ENCODE results near the gene CRIP1.

The CRIP1 gene

DNA sequence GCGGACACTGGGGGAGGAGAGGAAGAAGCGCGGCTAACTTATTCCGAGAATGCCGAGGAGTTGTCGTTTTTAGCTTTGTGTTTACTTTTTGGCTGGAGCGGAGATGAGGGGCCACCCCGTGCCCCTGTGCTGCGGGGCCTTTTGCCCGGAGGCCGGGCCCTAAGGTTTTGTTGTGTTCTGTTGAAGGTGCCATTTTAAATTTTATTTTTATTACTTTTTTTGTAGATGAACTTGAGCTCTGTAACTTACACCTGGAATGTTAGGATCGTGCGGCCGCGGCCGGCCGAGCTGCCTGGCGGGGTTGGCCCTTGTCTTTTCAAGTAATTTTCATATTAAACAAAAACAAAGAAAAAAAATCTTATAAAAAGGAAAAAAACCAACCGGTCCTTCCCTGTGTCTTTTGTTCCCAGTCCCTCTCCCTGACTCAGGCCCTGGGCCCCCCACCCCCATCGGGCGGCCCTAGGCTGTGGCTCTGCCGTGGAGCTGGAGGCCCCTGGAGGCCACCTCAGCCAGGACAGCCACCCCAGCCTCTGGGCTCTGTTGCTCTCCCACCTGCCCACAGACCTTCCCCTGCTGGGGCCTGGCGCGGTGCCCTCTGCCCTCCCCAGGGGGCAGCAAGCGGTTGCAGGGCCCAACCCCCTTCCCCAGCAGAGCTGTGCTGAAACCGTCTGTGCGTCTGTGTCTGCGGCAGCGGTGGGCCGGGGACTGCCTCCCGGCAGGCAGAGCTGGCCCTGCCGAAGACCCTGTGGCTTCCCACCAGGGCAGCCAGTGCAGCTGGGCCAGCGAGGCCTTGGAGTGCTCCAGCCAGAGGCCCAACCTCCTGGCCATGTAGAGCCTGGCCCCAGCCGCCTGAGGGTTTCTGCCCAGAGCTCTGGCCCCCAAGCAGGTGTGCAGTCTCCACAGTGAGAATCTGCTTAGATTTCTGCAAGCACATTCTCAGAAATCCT is 16.1 kb upstream of the CRIP1 start:
- no peak for DNase-seq (ENCODE audit: low read depth)

GRCh38 chr14:105471297-105471821 is 15.3 kb upstream of the CRIP1 start:
- no peak for DNase-seq (ENCODE audit: low read depth)

DNA sequence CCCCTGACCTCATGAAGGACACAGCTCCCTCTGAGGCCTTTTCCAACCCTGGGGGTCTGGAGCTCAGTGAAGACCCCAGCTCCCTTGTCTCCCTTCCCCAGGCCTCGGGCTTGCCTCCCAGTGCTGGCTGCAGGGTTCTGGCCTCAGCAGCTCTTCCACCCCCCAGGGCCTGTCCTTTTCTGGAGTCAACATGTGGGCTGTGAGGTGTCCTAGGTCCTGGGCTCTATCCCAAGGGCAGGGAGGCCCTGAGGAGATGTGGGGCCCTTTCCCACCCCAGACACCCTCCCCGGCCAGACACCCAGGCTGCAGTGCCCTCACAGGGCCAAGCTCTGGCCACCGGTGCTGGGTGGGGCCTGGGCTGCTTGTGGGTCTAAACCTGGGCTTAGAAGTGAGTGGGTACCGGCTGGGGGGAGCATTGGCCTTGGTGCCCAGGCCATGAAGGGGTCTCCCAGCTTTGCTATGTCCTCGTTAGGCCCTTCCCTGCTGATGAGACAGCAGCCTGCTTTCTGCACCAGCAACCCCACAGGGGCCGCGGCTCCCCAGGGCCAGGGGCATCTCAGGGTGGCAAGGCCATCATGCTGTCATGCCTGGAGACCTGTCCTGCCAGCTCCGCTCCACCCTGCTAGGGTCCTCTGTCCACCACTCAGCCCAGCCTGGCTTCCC is 14.7 kb upstream of the CRIP1 start:
- DNase-seq (ENCODE audit: low read depth): no peak

GRCh38 chr14:105472486-105472991 is 14.1 kb upstream of the CRIP1 start:
- DNase-seq (ENCODE audit: low read depth): no peak

GRCh38 chr14:105473033-105473676 is 13.5 kb upstream of the CRIP1 start:
- DNase-seq (ENCODE audit: low read depth): no peak

DNA sequence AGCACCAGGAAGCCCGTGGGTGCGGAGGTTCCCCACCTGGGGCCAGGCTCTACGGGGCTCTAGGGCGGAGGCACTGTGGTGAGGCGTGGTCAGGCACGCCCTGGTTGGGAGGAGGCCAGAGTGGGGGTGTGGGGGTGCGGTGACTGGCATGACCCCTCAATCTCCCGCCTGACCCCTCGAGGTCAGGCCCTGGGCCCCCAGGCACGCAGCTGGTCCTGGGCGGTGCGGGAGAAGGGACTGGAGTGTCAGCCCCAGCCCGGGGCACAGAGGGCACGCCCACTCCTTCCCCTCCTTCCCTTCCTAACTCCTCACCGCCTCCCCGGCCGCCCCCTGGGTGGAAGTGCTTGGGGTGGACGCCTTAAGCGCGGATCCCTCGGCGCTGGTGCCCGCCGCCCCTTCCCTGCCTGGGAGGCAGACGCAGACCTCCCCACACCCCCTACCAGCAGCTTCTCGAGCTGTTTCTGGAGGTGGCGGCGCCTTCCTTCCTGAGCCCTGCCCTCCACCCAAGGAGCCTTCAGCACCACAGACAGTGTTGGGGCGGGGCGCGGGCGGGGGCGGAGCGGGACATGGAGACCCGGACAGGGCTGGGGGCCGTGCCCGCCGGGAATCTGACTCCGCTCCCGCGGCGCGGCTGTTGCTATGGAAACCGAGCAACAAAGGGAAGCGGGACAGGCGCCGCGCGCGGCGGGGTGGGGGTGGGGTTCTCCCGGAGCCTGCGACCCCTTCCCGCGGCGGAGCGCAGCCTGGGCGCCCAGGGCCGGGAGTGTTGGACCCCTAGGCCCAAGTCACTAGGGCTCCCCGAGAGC is 12.8 kb upstream of the CRIP1 start:
- peak; percentile 75 for DNase-seq (ENCODE audit: low read depth)

GRCh38 chr14:105474483-105475268 is 12.0 kb upstream of the CRIP1 start, which contains the start of gene CRIP2:
Gene CRIP2, plus strand, starts transcription at chr14:105474821. Its CDS starts 42 bp downstream, at chr14:105474863.
- no peak for DNase-seq (ENCODE audit: low read depth)

DNA sequence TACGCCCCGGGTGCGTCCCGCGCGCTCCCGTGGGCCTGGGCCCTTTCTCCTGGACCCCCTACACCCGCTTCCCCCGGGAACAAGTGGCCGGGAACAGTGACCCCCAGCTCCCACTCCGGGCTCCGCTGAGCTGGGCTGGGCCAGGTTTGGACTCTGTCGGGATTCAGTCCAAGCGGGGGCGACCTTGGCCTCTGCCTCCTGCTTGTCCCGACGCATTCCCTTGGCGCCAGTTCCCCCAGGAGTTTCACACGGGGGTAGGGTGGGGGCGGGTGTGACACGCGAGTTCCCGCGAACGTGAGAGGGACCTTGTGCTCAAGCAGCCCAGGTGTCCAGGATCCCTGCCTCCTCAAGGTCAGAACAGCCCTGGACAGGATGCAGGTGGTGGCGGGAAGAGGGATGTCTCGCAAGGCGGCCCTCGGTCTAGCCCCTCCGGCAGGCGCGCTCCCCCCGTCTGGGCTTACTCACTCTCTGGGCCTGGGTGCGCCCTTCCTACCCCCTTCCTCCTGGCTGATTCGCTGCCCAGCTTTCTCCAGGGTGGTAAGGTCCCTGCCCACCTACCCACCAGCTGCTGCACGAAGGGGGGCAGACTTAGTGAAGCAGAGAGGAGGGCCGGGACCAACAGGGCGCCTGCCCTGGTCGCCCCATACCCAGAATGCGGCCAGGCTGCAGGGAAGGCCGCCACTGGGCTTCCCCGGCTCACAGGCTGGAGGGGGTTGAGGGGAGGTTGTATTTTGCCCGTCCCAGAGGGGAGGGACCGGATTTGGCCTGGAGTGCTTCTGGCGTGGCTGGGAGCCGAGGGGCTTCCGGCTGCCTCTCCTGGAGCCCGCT is 11.2 kb upstream of the CRIP1 start:
- DNase-seq (ENCODE audit: low read depth): no peak

DNA sequence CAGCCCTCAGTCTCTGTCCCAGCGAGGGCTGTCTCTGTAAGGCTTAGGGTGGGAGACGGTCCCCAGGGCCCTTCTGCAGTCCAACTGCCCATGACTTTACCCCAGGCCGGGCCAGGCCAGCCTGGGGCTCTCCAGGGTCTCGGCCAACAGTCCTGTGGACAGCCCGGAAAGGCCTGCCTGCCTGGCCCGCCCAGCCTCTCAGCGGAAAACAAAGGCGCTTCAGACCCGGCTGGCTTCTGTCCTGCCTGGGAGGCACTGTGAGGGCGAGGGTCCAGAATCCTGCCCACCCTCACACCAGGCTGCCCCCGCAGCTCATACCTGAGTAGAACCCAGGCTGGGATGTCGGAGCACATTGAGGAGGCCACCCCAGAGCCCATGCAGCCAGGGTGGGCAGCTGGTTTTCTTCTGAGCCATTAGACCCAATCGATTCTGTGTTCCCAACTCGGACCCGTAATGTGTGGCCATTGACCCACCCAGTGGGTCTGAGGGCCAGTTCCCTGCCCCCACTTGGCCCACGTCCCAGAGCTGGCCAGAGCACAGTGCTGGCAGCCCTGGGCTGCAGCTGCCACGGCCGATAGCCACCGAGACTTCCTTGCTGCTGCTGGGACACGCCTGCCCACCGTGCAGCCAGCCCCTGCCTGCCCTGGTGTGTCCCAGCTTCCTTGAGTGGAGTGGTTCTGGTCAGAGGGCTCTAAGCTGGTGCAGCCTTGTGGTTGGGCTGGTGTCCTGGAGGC is 10.4 kb upstream of the CRIP1 start:
- no peak for DNase-seq (ENCODE audit: low read depth)

DNA sequence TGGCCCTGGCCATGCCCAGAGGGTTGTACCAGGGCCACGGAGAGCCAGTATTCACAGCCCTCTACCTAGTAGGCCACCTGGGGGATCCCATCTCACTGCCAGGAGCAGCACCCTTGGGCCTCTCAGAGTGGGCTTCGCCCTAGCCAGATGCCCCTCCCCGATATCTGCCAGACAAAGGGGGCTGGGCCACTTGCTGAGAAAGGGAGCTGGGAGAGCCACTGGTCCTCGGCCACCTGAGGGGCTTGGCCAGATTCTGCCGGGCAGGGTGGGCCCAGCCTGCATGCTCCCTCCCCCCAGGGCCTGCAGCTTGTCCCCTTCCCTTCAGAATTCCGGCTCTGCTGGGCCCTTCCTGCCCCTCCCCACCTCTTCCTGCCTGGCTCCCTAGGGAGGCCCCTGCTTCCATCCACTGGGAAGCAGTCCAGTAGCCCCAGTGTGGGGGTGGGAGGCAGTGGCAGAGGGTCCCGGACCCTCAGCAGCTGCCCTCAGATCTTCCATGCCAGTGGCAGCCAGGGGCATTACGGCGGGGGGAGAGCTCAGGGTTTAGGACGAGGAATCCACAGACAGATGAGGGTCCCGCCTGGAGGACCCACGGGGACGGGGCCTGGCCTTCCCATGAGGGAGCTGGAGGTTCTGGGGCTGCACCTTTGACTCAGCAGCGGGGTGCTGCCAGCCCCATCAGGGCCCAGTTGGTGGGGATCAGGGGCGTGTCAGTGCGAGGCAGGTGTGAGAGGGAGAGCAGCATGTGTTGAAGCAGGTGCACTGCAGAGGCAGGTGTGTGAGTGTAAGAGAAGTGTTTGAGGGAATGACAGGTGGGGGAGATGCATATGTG is 9.6 kb upstream of the CRIP1 start:
- no peak for DNase-seq (ENCODE audit: low read depth)

- peak; percentile 77 for DNase-seq (ENCODE audit: low read depth)
Measured at GRCh38 chr14:105477660-105478397, 8.9 kb upstream of the CRIP1 start.

DNA sequence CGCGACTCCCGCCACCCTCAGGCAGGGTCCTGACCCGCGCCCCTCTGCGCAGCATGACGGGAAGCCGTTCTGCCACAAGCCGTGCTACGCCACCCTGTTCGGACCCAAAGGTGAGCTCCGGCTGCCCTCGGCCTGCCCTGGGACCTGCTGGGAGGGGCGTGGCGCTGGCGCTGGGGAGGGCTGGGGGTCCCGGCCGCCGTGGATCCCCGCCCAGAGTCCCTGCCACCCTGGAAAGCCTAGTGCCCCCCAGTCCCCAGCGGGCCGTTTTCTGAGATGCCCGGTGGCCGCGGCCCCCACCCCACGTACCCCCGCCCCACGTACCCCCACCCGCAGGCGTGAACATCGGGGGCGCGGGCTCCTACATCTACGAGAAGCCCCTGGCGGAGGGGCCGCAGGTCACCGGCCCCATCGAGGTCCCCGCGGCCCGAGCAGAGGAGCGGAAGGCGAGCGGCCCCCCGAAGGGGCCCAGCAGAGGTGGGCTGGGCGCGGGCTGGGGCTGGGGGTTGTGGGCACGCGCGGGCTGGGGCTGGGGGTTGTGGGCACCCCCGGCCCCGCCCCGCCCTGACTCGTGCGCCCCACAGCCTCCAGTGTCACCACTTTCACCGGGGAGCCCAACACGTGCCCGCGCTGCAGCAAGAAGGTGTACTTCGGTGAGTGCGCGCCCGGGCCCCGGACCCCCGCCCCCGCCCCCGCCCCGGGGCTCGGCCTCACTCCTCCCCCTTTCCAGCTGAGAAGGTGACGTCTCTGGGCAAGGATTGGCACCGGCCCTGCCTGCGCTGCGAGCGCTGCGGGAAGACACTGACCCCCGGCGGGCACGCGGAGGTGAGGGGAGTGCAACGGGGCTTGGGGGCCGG is 8.1 kb upstream of the CRIP1 start:
- DNase-seq (ENCODE audit: low read depth): peak; percentile 49

DNA sequence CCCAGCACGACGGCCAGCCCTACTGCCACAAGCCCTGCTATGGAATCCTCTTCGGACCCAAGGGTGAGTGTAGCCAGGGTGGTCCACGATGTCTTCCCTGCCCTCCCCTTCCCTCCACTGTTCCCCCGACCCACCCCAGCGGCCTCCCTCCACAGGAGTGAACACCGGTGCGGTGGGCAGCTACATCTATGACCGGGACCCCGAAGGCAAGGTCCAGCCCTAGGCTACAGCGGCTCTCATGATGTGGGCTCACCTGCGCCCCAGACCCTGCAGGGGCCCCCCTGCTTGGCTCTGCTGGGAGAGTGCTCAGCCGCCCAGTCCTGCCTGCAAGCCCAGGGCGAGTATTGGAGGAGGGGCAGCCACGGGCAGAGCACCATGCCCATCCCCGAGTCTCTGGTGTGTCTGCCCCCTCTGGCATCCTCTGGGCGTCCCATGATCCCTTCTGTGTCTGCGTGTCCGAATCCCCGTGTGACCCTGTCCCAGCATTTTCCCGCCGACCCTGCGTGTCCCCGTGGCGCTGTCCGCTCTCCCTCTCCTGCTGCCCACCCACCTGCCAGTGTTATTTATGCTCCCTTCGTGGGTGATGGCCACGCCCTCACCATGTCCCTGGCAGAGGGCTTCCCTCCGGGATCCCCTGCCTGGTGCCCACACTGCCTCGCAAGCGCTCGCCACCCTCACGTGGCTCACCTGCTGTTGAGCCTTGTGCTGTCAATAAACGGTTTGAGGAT is 7.1 kb upstream of the CRIP1 start:
- DNase-seq (ENCODE audit: low read depth): no peak

DNA sequence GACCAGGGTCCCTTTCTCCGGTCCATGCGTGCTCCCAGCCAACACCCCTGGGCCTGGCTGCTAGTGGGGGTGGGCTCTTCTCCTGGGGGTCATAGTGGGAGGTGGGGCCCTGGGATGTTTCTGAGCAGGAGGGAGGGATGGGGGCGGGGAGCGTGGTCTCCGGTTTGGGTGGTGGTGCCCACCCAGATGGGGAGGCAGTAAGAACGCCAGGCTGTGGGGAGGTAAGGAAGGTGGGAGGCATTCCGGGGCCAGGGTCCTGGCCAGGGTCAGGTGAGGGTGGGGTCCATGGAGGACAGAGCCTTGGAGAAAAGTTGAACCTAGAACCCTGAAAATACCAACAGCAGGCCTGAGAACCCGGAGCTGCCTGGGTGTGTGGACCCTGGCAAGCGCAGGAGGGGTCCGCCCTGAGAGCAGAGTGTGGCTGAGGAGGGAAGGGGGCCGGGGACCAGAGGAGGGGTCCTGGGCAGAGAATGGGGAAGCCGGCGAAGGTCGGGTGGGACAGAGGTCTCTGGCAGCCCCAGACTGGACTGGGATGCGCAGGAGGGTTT is 6.4 kb upstream of the CRIP1 start:
- no peak for DNase-seq (ENCODE audit: low read depth)

All from T follicular helper cell (primary cell).